BJ (cell line): ENCODE results near the gene MYOF. TPM values are rescaled to one million over a fixed set of nuclear protein-coding genes. Genes with fewer than 3 reads are reported as not detected.

ENCODE experiments used
- CTCF ChIA-PET: fragments of 350-600 bp; formaldehyde crosslinking; extraction: SDS; loops from one replicate; lab custom pipeline; 2021; ENCODE audit warnings: antibody characterized with exemption, inconsistent platforms; lab: Yijun Ruan, JAX
- POLR2A ChIA-PET: fragments of 300-600 bp; sonication (Branson Sonifier 250); formaldehyde crosslinking; extraction: SDS; loops from one replicate; lab custom pipeline; 2021; ENCODE audit warnings: antibody characterized with exemption; lab: Charles Lee
- DNase-seq: peaks from one replicate; pipeline ENCODE4 v3.0.0-alpha.2; 2011; ENCODE audit warnings: low read depth
- H3K27me3 ChIP-seq: 2 replicates; pipeline ENCODE4 v1.6.0; 2011; ENCODE audit warnings: low read length; ENCODE audit not compliant: control insufficient read depth, insufficient read depth
- H3K36me3 ChIP-seq: 2 replicates; pipeline ENCODE4 v1.5.1; 2011; ENCODE audit warnings: low read length; ENCODE audit not compliant: control insufficient read depth, insufficient read depth
- H3K4me3 ChIP-seq: 2 replicates; pipeline ENCODE4 v1.5.1; 2011; ENCODE audit warnings: low read depth, mild to moderate bottlenecking, control low read depth, low read length
- polyA plus RNA-seq: library from polyadenylated mRNA; depleted of rRNA; stranded (reverse); fragments of >200 nt; gene quantifications from 2 replicates; pipeline ENCODE4 v1.2.3, GENCODE V29; 2011
- TF ChIP-seq, protein P1 (sequence below): IDR thresholded peaks from 2 replicates; pipeline ENCODE4 v1.5.1; 2011; ENCODE audit warnings: low read depth, mild to moderate bottlenecking, control low read depth, inconsistent platforms, low read length, moderate library complexity; ENCODE audit not compliant: insufficient read depth

Gene MYOF
- polyA plus RNA-seq, 1 experiment: 355 TPM

DNA sequence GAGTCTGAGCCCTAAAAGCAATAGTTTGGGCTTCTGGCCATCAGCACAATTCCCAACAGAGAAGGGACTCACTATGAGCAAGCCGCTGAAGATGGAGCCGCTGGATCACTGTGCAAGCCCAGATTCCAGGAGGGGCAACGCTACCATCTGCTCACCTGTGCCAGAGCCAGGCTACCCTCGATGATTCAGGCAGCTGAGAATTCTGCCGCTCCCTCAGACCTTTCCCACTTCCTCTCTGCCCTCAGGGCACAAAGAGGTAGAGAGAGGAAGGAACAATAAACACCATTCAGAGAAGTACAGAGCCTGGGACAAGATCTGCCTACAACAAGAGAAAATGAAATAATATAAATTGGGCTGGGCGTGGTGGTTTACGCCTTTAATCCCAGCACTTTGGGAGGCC lies 98.1 kb downstream of the MYOF start:
- CTCF ChIA-PET: interaction anchor here (0.8 to 5.3 kb wide), 4 partner anchors 8 to 98 kb away, joined by 3 to 45 read pairs (median 4); partner anchors contain the start of gene MYOF
- TF ChIP-seq, protein P1, sequence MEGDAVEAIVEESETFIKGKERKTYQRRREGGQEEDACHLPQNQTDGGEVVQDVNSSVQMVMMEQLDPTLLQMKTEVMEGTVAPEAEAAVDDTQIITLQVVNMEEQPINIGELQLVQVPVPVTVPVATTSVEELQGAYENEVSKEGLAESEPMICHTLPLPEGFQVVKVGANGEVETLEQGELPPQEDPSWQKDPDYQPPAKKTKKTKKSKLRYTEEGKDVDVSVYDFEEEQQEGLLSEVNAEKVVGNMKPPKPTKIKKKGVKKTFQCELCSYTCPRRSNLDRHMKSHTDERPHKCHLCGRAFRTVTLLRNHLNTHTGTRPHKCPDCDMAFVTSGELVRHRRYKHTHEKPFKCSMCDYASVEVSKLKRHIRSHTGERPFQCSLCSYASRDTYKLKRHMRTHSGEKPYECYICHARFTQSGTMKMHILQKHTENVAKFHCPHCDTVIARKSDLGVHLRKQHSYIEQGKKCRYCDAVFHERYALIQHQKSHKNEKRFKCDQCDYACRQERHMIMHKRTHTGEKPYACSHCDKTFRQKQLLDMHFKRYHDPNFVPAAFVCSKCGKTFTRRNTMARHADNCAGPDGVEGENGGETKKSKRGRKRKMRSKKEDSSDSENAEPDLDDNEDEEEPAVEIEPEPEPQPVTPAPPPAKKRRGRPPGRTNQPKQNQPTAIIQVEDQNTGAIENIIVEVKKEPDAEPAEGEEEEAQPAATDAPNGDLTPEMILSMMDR: no peak
- Histone ChIP-seq H3K27me3 (no peaks in the 10 kb centered on the region), H3K4me3 (no peak overlapping the region), H3K36me3 (peaks cover 23% of the 10 kb centered on the region)
- POLR2A ChIA-PET: interaction anchor here (0.7 to 1.5 kb wide), 5 partner anchors 80 to 98 kb away, joined by 3 to 17 read pairs (median 4); partner anchors contain the start of gene MYOF
- no peak for DNase-seq

DNA sequence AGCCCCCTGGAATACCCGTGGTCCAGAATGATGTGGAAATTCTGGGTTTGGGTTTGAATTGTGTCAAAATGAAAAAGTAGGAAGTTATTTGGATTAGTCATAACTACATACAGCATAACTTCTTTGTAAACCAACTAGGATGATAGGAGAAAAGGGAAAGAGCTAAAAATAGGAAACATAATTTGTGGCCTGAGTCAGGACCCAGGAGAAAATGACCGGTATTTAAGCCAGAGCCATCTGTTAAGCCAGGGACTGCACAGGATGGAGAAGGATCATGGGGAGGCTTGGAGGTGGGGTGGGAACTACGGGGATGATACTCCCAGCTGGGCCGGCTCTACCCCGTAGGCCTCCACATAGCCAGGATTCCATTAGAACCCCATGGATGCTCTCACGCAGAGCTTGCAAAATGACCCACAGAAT lies 98.6 kb downstream of the MYOF start:
- CTCF ChIA-PET: interaction anchor here (0.8 to 5.3 kb wide), 4 partner anchors 26 to 99 kb away, joined by 3 to 45 read pairs (median 4); partner anchors contain the start of gene MYOF
- POLR2A ChIA-PET: interaction anchor here (0.7 to 1.5 kb wide), 5 partner anchors 81 to 98 kb away, joined by 3 to 17 read pairs (median 4); partner anchors contain the start of gene MYOF
- DNase-seq: peak; percentile 94
- TF ChIP-seq, protein P1: no peak
- Histone ChIP-seq H3K4me3 (no peak overlapping the region), H3K27me3 (no peaks in the 10 kb centered on the region), H3K36me3 (peaks cover 24% of the 10 kb centered on the region)

DNA sequence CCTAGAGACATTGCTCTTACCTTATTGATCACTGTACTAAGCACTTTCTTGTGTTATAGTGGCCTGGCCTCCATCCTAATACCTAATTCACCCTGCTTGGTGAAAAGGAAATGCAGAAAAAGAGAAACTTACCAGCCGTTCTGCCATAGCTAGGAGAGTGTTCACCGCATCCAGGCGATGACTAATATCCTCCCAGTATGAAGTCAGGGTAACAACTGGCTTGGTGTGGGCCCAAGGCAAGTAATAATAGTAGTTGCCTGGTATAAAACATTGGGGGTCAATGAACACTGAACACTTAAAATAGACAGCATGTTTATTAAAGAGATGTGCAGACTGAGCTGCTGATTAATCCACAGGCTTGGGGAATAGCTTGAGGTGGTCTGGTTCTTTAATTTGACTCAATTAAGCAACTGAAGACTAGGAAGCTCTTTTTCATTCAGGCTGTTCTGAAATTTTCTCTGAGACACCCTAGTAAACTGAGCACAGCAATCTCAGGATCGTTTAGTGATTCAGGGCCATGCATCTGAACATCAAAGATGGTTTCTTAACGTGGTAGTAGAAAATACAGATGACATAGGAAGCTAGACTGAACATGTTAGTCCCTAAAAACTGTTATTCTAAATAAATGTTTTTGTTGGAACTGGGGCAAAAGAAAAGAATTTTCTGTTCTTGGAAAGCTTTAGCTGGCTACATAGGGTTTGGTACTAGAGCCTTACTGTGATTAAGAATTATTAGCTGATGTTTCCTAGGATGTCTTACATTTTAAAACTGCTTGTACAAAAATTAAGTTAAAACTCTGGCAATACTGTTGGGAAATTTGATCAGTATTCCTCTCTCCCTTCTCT lies 102.2 kb downstream of the MYOF start:
- no peaks in the 10 kb centered on the region for H3K27me3 ChIP-seq
- H3K36me3 ChIP-seq: peaks cover 17% of the 10 kb centered on the region
- ChIA-PET POLR2A (interaction anchor here (0.9 kb wide), 1 partner anchor 102 kb away, joined by 3 read pairs; the partner anchor contains the start of gene MYOF), CTCF (interaction anchor here (1.2 to 5.3 kb wide), 4 partner anchors 56 to 105 kb away, joined by 3 to 45 read pairs (median 4); partner anchors contain the start of gene MYOF)
- no peak overlapping the region for H3K4me3 ChIP-seq
- TF ChIP-seq, protein P1: no peak
- DNase-seq: no peak

DNA sequence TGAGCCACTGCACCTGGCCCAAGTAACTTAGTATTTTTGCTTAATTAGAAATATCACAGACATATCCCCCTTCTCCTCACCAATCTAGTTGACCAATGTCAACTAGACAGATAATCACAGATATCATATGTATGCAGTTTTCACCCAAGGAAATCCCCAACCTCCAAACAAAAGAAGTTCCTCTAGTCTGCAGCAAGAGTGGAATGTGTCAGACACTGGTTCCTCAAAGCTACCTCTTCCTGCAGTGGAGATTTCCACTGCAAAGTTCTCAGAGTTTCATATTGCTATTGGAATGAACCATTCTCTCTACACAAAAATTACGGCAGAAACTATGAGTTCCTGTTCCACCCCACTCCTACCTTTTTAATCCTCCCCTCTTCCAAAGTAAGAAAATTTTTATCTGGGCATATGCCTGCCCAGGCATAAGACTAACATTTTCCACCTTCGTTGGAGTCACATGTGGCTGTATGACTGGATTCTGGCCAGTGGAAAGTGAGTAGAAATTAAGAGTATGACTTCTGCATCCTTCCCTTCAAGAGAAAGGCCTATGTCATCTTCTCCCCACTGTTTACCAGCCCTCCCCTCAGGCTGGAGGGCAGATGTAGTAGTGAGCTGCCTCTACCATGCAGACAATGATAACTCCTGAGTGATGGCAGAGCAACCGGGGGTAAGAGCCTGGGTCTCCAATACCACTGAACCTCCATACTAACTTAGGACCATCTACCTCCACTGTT lies 103.0 kb downstream of the MYOF start:
- Histone ChIP-seq H3K4me3 (no peak overlapping the region), H3K36me3 (peaks cover 23% of the 10 kb centered on the region), H3K27me3 (no peaks in the 10 kb centered on the region)
- TF ChIP-seq, protein P1: no peak
- ChIA-PET CTCF (interaction anchor here (0.6 to 16.5 kb wide), 7 partner anchors 57 to 116 kb away, joined by 3 to 276 read pairs (median 4); partner anchors contain the start of gene MYOF), POLR2A (no interaction called here)
- no peak for DNase-seq
